Inferior parietal cortex (tissue), 1 donor: Measurements from ENCODE around the gene TYMS.

ENCODE experiments used
- DNase-seq: peaks from one replicate; pipeline ENCODE4 v3.0.0-alpha.2; 2016; ENCODE audit errors: extremely low spot score

Gene TYMS

DNA sequence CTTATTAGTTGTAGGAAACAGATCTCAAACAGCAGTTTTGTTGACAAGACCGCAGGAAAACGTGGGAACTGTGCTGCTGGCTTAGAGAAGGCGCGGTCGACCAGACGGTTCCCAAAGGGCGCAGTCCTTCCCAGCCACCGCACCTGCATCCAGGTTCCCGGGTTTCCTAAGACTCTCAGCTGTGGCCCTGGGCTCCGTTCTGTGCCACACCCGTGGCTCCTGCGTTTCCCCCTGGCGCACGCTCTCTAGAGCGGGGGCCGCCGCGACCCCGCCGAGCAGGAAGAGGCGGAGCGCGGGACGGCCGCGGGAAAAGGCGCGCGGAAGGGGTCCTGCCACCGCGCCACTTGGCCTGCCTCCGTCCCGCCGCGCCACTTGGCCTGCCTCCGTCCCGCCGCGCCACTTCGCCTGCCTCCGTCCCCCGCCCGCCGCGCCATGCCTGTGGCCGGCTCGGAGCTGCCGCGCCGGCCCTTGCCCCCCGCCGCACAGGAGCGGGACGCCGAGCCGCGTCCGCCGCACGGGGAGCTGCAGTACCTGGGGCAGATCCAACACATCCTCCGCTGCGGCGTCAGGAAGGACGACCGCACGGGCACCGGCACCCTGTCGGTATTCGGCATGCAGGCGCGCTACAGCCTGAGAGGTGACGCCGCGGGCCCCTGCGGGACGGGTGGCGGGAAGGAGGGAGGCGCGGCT, at the start of gene TYMS:
Gene TYMS, plus strand, starts transcription at position 343 of the 690 bp plus-strand sequence. Its CDS starts 90 bp downstream, at position 433.
- DNase-seq: peak; percentile 32

GRCh38 chr18:607930-608329, 49.5 kb upstream of the TYMS start:
- no peak for DNase-seq

GRCh38 chr18:610214-610928, 47.1 kb upstream of the TYMS start:
- no peak for DNase-seq

- no peak for DNase-seq
Measured at GRCh38 chr18:612156-612555, 45.3 kb upstream of the TYMS start.

DNA sequence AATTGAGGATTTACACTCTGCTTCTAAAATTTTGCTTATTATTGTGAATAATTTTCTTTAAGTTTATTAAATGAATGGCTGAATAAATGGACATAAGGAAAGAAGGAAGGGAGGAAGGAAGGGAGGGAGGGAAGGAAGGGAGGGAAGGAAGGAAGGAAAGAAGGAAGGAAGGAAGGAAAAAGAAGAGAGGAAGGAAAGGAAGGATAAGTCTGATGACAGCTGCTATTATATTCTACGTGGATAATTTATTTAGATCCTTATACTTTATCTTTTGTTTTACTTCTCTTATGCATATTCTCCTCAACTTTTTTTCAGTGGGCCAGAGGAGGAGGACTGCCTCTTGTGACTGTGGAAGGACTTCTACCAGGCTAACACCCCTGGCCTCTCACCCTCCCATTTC, 43.3 kb upstream of the TYMS start:
- no peak for DNase-seq

GRCh38 chr18:615092-615521, 42.3 kb upstream of the TYMS start:
- DNase-seq: no peak

GRCh38 chr18:615773-616172, 41.7 kb upstream of the TYMS start:
- DNase-seq: no peak

GRCh38 chr18:616380-616995, 41.0 kb upstream of the TYMS start:
- peak; percentile 68 for DNase-seq

GRCh38 chr18:617970-618504, 39.4 kb upstream of the TYMS start:
- DNase-seq: no peak

DNA sequence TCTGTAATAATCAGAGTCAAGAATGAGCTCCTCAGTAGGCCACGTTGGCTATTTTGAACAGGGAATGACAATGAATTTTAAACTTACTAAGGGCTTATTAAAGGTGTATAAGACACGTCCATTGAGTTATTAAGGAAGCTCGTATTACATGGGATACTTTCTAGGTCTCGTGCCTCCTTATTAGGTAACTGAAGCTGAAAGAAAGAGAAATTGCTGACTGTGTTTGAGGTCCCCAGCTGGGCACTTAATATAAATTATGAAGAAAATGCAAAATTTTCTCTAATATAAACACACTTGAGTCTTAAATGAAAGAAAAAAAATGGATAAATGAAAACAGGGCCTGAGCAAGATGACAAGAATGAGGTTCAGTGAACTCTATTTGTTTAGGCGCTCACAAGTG, 38.8 kb upstream of the TYMS start:
- DNase-seq: no peak

GRCh38 chr18:621291-622043, 36.0 kb upstream of the TYMS start:
- DNase-seq: no peak

GRCh38 chr18:622289-622688, 35.2 kb upstream of the TYMS start:
- no peak for DNase-seq

DNA sequence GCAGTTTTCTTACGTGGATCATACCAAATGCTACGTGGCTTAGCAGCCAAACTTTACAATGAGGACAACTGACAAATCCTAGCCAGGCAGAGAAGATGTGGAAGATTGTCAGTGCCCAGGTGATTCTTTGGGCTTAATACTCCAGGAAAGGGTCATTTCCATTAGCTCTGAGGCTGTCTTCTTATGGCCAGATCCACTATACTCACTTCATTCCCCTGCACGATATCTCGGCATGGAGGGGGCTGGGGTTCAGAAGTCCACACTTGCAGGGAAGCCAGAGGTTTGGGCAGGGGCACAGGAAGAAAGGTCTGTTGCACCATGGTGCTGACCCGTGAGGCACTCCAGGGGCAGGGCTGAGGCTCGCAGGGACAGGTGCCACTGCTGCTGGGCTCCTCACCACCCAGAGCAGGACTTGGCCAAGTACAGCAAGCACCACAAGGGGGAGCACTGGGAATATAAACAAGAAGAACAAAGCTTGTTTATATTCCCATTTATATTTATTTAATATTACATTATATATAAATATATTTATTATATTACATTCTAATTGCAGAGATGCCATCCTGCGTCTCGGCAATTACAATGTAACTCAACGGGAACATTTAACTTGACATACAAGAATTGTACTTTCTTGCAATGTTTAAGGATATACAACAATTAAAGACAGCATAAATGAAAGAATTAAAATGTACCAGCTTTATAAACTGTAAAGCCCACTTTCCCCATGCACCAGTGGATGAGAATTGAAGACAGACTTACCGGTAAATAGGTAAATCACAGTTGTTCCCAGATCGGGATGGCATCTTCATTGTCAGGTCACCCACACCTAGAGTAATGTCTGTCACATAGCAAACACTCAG, 33.5 kb upstream of the TYMS start:
- peak; percentile 79 for DNase-seq

DNA sequence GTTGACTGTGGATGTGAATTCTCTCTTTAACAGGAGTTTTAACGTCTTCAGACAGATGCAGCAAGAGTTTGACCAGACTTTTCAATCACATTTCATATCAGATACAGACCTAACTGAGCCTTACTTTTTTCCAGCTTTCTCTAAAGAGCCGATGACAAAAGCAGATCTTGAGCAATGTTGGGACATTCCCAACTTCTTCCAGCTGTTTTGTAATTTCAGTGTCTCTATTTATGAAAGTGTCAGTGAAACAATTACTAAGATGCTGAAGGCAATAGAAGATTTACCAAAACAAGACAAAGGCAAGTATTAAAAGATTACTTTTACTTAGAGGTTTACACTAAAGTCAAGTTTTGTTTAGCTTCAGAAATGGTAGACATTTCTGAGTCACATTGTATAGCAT, 30.2 kb upstream of the TYMS start:
- DNase-seq: no peak

DNA sequence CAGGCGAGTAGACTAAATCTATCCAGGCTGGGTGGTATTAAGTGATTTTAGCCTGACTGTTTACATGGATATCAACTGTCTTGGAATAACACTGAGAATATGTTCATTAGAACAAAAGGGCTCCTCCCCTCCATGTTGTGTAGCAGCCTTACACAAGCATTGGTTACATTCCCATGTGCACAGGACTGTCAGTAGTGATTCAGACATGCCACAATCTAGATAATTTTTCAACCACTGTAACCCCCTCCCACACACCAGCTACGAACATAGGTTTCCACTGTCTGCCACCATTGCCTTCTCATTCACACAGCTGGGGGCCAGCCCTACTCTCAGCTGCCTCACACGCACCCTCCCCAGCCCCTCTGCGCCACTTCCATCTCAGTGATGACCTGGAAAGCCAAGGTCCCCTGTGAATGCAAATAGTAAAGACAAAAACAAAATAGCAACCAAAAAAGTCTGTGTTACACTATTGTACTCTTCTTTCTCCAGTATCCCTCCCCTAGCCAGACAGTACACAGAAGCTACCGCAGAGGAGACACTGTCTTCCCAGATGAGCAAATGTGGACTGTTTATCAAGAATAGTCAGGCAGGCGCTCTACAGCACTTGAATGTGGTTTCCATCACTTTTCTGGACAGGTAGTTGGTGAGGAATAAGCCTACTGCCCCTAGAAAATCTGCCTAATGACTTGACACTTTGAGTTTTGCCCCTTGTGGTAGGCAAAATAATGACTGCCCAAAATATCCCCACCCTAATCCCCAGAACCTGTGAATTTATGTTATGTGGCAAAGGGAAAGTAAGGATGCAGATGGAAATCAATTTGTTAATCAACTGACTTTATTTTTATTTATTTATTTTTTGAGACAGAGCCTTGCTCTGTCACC, 27.9 kb upstream of the TYMS start:
- DNase-seq: no peak

GRCh38 chr18:631560-631959, 25.9 kb upstream of the TYMS start:
- no peak for DNase-seq

- DNase-seq: no peak
Measured at GRCh38 chr18:634551-635045, 22.9 kb upstream of the TYMS start.

GRCh38 chr18:635171-635570, 22.3 kb upstream of the TYMS start:
- no peak for DNase-seq

DNA sequence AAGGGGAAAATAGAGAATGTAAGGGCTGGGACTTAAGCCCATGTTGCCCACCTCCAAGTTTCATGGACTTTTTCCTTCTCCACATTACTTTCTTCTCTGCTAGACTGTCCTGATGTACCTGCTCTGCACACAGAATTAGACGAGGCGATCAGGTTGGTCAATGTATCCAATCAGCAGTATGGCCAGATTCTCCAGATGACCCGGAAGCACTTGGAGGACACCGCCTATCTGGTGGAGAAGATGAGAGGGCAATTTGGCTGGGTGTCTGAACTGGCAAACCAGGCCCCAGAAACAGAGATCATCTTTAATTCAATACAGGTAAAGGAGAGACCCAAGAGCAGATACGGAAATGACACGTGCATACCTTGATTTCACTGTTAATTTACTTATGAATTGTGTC, 16.2 kb upstream of the TYMS start:
- no peak for DNase-seq
